Chondrocyte (in vitro differentiated cells): ENCODE data around the gene HMG20B. TPM values are rescaled to one million over a fixed set of nuclear protein-coding genes. Genes with fewer than 3 reads are reported as not detected.

ENCODE experiments used
- DNase-seq: peaks from one replicate; pipeline ENCODE4 v3.0.0; 2021; ENCODE audit warnings: mixed read lengths, low spot score
- H3K27ac Mint-ChIP-seq: one replicate; pipeline ENCODE4 v1.8.0; 2021; ENCODE audit warnings: mild to moderate bottlenecking, moderate library complexity, mixed read lengths; ENCODE audit not compliant: unreplicated experiment
- H3K27me3 Mint-ChIP-seq: 2 replicates; pipeline ENCODE4 v1.8.0; 2021; ENCODE audit warnings: low read depth, mixed read lengths
- H3K36me3 Mint-ChIP-seq: 2 replicates; pipeline ENCODE4 v1.8.0; 2021; ENCODE audit warnings: low read depth, mixed read lengths
- H3K4me1 Mint-ChIP-seq: 2 replicates; pipeline ENCODE4 v1.8.0; 2021; ENCODE audit warnings: low read depth, mild to moderate bottlenecking, mixed read lengths
- H3K4me3 Mint-ChIP-seq: one replicate; pipeline ENCODE4 v1.8.0; 2021; ENCODE audit warnings: mild to moderate bottlenecking, moderate library complexity, mixed read lengths; ENCODE audit not compliant: unreplicated experiment
- H3K9me3 Mint-ChIP-seq: 2 replicates; pipeline ENCODE4 v1.8.0; 2021; ENCODE audit warnings: low read depth, mixed read lengths
- total RNA-seq: library from RNA; stranded (reverse); gene quantifications from 3 replicates; pipeline ENCODE4 v1.2.1, GENCODE V29; 2021
- TF ChIP-seq, protein P1 (sequence below): fragments of 200-600 bp; sonication (generic); IDR thresholded peaks from 2 replicates; pipeline ENCODE4 v1.5.0; 2021; ENCODE audit warnings: antibody characterized with exemption, mild to moderate bottlenecking, moderate library complexity

HMG20B gene
- total RNA-seq, 1 donor from 2014 or later = 60.9 TPM

DNA sequence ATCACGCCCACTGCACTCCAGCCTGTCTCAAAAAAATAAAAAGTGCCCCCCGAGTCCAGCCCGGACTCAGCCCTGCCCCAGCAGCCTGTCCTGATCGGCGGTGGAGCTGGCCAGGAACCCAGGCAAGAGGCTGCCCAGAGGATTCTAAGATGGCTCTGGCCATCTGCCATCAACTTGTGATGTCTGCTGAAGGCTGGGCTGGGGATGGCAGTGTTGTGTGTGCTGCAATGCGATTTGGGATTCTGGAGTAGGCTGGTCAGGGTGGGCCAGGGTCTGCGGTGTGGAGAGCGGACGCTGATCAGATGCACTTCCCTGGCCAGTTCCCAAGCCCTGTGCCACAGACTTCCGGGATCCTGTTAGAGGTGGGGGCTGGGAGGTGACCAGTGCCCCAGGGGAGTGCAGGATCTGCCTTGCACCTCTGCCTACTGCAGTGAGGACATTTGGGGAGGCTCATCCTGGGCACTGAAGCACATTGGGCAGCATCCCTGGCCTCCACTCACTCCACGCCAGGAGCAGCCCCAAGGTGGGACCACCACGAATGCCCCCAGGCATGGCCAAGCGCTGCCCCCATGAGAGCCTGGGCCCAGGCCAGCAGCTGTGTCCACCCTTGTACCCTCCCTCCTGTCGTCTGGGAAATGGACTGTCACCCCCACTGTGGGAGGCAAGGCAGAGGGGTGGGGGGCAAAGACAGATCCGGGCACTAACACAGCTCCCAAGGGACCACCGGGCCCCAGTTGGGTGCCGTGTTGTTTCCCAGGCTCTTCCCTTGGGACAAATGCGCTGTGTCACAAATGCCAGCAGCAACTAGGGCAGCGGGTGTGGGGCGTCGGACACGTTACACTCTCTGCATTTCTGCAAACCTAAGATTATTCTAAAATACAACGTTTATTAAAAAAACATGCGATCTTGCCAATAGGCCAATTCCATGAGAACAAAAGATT lies 37.3 kb downstream of the HMG20B start:
- no peaks in the 10 kb centered on the region for H3K9me3 Mint-ChIP-seq
- H3K27ac Mint-ChIP-seq = peak overlapping the region; percentile 45
- H3K36me3 Mint-ChIP-seq = peaks cover 3% of the 10 kb centered on the region
- no peak overlapping the region for H3K4me3 Mint-ChIP-seq
- no peak for DNase-seq
- peaks cover 33% of the 10 kb centered on the region for H3K4me1 Mint-ChIP-seq
- H3K27me3 Mint-ChIP-seq = no peaks in the 10 kb centered on the region
- TF ChIP-seq, protein P1, sequence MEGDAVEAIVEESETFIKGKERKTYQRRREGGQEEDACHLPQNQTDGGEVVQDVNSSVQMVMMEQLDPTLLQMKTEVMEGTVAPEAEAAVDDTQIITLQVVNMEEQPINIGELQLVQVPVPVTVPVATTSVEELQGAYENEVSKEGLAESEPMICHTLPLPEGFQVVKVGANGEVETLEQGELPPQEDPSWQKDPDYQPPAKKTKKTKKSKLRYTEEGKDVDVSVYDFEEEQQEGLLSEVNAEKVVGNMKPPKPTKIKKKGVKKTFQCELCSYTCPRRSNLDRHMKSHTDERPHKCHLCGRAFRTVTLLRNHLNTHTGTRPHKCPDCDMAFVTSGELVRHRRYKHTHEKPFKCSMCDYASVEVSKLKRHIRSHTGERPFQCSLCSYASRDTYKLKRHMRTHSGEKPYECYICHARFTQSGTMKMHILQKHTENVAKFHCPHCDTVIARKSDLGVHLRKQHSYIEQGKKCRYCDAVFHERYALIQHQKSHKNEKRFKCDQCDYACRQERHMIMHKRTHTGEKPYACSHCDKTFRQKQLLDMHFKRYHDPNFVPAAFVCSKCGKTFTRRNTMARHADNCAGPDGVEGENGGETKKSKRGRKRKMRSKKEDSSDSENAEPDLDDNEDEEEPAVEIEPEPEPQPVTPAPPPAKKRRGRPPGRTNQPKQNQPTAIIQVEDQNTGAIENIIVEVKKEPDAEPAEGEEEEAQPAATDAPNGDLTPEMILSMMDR = no peak

DNA sequence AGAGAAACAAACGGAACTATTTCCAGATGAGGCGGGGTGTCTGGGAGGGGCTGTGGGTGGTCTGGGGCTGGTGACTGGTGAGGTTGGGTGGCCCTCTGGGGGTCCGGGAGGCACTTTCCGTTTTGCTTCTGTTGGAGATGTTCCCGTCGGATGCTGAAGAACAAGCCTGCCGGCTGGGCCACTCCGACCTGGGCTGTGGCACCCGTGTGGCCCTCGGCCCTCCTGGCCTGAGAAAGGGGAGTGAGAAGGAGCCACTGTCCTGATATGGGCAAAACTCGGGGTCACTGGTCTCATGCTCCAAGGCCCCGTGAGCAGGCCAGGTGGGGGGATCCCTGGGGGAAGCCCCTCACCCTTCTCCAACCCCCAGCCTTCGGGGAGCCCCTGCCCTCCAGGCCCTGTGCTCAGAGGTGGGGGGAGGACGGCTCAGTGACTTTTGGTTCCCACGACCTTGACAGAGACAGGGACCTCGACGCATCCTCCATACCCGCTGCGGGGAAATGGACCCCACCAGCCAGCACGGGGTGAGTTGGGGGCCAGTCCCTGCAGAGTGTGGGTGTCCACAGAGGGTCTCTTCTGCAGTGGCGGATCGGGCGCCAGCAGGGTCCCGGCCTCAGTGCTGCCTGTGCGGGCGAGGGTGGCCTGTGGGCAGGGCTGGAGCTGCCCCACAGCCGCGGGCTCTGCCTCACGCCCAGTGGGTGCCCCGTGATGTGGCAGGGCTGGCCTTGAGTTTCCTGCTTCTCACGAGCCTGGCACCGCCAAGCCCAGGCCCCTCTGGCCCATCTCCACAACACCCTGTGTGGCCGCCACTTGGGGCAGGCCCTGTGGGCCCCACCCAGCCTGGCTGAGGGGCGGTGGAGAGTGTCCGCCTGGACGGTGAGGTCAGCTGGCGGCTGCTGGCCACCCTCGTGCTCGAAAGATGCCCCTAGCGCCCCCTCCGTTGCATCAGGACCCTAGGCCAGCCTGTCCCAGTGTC lies 38.3 kb downstream of the HMG20B start:
- peak overlapping the region; percentile 45 for H3K27ac Mint-ChIP-seq
- peaks cover 33% of the 10 kb centered on the region for H3K4me1 Mint-ChIP-seq
- H3K4me3 Mint-ChIP-seq = no peak overlapping the region
- peak; percentile 85 for DNase-seq
- no peaks in the 10 kb centered on the region for H3K27me3 Mint-ChIP-seq
- H3K9me3 Mint-ChIP-seq = no peaks in the 10 kb centered on the region
- H3K36me3 Mint-ChIP-seq = peaks cover 3% of the 10 kb centered on the region
- TF ChIP-seq, protein P1 = no peak

DNA sequence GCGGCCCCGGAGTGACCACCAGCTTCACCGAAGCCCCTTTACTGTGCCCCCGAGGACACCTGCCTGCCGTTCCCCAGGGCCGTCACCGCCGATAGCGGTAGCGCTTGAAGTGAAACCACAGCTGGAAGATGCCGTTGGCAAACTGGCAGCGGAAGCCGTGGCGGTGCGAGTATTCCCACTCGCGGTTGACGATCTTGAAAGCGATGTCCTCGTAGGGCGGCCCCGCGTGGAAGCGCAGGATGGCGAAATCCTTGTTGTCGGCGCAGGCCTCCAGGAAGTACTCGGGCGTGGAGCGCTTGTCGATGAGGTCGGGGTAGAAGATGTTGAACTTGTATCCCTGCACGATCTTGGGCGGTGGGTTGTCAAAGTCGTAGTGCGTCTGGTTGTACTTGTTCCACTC lies 39.1 kb downstream of the HMG20B start:
- Mint-ChIP-seq H3K36me3 (peaks cover 3% of the 10 kb centered on the region), H3K4me3 (no peak overlapping the region), H3K9me3 (no peaks in the 10 kb centered on the region), H3K4me1 (peaks cover 33% of the 10 kb centered on the region), H3K27ac (no peak overlapping the region), H3K27me3 (no peaks in the 10 kb centered on the region)
- DNase-seq = no peak
- TF ChIP-seq, protein P1 = no peak

DNA sequence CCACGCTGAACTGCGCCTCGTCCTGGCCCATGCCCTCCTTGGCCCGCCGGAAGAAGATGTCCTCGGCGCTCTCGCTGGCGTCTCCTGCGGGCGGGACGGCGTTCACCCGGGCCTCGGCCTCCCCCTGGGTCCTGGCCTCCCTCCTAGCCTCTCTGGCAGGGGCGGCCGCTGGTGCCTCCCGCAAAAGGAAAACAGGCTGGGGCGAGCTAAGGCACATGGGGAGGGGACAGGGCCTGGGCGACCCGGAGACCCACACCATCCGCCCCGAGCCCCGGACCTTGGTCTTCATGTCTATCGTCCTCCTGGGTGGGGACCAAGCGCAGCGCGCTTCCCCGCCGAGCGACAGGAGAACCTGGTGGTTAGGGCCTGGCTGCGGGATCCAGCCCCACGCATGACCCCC lies 39.6 kb downstream of the HMG20B start:
- Mint-ChIP-seq H3K36me3 (peaks cover 5% of the 10 kb centered on the region), H3K27ac (no peak overlapping the region), H3K4me3 (no peak overlapping the region), H3K4me1 (peaks cover 30% of the 10 kb centered on the region), H3K9me3 (no peaks in the 10 kb centered on the region), H3K27me3 (no peaks in the 10 kb centered on the region)
- peak; percentile 89 for DNase-seq
- TF ChIP-seq, protein P1 = no peak
